GM19238 (cell line): ENCODE results near the gene KCNH2.

Experiments
- DNase-seq: peaks from one replicate; pipeline ENCODE4 v3.0.0; 2011; ENCODE audit warnings: low spot score; ENCODE audit not compliant: insufficient read length

The KCNH2 gene

DNA sequence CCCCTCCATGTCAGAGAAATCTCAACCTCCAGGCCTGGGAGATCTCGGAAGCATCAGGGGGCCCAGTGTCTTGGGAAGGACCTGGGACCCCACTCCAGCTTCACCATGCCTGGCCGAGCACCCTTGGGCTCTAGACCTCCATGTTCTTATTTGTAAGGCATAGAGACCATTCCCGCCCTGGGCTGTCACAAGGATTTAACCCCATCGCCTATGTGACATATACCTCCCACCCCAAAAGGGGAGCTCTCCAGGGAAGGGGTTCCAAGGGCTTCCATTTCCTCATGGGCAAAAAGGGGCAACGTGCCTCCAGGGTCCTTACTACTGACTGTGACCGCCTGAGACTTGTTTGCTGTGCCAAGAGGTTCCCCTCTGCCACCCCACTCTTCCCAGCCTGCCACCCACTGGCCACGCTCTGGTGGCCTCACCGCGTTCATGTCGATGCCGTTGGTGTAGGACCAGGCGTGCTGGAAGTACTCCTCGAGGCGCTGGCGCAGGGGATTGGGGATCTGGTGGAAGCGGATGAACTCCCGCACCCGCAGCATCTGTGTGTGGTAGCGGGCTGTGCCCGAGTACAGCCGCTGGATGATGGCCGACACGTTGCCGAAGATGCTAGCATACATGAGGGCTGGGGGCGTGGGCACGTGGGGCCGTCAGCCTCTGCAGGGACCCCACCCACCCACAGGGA is 27.5 kb downstream of the KCNH2 start:
- no peak for DNase-seq

DNA sequence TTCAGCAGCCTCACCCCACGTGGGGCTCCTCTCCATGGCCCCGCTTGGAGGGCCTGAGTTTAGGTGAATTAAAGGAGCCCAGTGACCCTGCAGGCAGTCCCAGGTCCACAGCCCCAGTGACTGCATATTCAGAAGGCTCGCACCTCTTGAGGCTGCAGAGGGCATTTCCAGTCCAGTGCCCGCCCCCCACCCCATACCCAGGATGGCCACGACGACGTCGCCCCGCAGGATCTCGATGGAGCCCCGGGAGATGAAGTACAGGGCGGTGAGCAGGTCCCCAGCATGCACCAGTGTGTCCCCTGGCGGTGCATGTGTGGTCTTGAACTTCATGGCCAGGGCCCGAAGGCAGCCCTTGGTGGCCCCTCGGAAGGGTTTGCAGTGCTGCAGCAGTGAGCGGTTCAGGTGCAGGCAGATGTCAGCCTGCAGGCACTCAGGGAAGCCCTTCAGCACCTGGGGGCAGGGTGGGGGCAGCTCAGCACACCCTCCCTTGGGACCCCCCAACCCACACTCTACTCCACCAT is 28.1 kb downstream of the KCNH2 start:
- DNase-seq: no peak

DNA sequence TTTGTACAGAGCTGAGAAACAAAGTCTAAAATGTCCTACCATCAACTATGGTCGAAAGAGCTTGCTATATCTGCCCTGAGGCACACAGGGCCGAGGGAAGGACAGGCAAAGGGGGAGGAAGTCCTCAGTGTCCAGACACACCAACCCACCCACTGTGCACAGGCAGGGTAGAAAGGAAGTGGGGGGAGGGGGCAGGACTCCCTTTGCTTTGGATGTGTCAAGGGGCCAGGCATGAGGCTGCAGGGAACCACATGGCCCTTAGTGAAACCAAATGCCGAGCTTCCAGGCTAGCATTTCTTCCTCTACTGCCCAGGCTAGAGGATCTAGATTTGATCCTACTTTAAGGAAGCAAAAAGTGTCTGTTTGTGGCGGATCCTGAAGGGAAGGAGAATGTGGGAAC is 28.6 kb downstream of the KCNH2 start:
- DNase-seq: no peak

DNA sequence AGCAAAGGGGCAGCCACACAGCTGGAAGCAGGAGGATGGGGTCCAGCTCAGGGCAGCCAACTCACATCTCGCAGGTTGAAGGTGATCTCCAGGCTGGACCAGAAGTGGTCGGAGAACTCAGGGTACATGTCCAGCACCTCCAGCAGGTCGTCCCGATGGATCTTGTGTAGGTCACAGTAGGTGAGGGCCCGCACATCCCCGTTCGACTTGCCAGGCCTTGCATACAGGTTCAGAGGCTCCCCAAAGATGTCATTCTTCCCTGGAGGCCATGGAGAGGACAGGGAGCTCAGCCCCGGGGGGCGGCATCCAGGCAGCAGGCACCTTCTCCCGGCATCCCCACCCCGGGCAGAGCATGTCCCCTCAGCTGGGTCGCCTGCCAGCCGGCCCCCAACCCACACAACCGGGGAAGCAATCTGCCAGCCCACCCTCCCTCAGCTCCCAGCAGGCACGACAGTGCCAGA is 29.3 kb downstream of the KCNH2 start:
- DNase-seq: no peak

DNA sequence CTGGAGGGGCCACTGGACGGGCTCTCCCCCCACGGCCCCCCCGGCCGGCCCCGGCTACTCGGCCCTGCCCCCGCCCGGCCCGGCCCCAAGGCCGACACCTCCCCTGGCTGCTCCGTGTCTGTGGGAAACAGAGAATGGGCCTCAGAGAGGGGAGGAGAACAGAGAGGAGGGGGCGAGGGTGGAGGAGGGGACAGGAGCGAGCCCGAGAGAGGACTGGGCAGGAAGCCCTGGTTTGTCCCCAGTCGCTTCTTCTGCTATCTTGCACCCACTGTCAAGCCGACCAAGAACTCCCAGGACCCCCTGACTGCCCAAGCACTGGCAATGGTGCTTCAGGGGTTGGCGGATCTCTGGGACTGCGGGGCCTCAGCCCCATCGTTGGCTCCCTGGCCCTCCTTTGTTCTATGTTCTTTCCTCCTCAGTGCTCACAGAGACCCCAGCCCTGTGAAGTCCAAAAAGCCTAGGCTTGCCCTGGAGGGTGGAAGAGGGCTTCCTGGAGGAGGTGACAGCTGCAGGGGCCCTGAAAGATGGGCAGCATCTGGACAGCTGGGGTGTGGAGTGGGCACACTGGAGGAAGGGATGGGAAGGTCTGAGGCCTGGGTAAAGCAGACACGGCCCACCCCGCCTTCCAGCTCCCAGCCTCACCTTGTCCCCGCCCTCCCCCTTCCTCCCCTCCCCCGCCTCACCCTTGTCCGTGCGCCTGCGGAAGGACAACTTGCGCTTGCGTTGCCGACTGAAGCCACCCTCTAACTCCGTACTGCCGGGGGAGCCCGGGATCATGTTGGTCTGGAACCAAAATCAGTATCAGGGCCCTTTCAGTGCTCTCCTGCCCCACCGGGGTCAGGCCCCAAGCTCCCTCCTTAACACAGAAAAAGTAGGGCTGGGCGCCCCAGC is 30.1 kb downstream of the KCNH2 start:
- no peak for DNase-seq

DNA sequence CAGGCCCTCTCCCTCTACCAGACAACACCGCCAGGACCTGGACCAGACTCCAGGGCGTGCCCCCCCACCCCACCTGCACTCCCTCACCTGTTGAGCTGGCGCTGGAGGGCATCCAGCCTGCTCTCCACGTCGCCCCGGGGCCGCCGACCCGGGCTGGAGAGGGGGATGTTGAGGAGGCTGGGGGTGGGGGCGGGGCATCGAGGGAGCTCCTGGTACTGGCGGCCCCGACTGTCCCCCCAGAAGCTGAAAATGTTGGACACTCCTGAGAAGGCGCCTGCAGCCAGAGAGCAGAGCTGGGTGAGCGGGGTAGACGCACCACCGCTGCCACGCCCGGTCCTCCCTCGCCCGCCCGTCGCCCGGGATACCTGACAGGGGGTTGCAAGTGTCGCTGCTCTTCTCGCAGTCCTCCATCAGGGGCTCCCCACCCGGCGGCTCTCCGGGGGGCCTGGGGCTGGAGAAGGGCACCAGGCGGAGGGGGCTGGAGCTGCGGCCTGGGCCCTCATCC is 30.8 kb downstream of the KCNH2 start:
- DNase-seq: no peak

DNA sequence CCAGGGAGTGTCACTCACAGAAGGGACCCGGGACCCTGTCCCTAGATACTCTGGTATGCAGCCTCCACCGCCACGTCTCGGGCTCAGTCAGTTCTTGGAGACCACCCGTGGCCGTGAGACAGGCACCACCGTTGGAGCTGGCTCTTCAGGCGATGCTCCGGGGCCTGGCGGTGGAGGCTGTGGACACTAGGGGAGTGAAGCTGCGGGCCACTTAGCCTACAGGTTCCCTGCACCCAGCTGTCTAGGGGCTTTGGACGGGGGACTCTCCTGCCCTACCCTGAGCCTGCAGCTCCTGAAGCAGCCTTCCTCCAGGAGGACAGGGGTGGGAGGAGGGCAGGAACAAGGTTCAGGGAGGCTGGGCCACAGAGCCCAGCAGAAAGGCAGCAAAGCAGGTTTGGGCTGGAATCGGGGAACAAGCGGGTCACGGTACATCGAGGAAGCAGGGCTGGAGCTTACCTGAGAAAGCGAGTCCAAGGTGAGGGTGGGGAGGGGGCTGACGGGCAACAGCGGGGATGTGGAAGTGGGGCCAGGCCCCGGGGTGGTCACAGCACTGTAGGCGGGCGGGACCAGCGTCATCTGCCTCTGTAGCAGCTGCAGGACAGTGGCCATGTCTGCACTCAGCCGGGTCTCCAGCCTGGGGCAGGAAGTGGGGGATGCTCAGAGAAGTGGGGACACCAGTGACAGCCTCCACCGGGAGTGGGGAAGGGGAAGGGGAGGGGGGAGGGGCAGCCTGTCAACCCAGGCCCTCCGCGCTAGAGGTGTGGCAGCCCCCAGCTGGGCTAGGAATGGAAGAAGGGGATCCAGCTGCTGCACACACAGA is 31.5 kb downstream of the KCNH2 start:
- DNase-seq: no peak

DNA sequence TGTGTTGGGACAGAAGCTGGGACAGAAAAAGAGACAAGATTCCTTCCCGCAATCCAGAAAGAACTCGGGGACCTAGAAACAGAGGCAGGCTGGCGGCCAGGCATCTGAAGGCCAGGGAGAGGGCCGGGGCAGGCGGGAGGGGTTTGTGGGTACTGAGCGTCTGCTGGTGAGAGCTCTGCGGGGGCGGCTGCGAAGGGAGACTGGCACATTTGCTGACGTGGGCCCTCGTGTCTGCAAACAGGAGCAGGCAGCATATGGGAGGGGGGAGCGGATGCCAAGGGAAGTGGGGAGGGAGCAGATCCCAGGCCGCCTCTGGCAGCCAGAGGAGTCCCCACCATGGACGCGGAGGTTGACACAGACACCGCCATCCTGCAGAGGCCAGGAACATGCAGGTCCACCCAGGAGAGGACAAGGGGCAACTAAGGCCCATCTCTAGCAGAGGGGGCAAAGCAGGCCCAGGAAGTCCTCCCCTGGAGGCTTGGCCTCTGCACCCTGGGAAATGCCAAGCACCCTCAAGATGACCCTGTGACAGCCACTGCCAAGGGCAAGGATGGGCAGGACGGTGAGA is 32.2 kb downstream of the KCNH2 start:
- no peak for DNase-seq

DNA sequence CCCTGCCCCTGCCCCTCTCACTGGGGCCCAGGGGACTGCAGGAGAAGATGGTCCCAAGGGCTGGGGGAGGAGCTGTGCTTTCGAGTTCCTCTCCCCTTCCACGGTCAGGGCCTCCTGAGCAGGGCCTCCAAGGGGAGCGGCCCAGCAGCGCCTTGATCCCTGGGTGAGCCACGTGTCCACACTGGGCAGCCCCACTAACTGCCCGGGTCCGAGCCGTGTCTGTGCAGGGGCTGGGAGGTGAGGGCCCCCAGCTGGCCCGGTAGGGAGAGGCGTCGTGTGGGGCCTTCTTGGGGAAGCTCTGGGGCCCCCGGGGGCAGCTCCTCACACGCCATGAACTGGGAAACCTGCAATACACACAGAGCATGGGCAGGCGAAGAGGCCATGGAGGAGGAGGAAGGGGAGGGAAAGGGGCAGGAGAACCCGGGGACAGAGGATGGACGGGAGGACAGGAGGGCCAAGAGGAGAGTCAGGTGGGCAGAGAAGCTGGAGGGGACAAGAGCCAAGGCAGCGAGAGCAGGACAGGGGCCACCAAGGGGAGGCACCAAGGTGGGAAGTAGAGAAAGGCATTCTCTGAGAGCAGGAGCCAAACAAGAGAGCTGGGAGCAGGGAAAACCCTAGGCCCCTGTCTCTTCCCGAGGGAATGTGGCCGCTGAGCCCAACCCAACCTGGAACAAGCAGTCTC is 32.8 kb downstream of the KCNH2 start:
- no peak for DNase-seq

DNA sequence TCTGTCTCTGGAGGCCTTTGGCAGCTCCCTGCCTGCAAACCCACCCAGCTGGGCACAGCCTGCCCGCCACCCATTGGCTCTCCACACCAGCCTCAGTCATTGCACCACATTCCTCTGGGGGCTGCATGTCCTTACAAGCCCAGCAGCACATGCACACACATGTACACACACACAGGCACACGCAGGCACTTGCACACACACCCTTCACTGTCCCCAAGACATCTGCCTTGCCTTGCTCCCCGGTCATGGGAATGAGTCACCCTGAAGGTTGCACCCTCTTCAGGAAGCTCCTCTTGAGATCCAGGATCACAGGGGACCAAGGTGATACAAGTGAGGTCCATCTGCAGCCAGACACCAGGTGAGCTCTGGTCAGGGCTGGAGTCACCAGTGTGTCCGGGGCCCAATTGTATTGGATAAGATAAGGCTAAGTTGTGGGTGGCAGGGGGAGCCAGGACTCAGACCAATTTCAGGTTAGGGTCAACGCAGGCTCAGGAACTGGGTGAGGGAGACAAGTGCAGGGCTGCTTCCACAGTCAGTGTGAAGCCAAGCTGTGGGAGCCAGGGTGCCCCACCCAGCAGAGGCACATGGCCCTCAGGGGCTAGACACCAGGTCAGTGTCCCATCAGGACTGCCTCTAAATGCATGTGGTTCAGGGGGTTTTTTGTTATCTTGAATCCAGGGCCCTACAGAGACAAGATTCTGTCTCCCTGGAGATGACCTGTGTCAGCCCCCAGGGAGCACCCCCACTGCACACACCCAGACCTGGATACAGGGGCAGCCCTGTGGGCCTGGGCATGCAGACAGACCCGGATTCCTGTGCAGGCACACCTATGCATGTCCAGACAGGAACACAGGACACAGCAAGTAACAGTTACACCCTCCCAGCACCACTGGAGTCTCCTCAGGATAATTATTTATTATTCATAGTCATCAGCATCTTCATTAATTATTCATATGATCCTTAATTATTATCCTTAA is 33.8 kb downstream of the KCNH2 start:
- DNase-seq: no peak

DNA sequence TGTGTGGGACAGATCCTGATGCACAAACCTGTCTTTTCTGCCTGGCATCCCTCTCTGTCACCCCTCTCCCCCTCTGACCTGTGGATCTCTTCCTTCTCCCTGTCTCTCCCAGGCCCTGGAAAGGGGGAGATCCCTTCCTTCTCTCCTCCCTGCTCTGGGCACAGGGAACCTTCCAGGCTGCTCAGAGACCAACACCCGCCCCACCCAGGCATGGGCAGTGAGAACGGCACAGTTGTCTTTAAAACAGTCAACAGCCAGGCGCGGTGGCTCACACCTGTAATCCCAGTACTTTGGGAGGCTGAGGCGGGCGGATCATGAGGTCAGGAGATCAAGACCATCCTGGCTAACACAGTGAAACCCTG is 34.7 kb downstream of the KCNH2 start:
- DNase-seq: no peak

DNA sequence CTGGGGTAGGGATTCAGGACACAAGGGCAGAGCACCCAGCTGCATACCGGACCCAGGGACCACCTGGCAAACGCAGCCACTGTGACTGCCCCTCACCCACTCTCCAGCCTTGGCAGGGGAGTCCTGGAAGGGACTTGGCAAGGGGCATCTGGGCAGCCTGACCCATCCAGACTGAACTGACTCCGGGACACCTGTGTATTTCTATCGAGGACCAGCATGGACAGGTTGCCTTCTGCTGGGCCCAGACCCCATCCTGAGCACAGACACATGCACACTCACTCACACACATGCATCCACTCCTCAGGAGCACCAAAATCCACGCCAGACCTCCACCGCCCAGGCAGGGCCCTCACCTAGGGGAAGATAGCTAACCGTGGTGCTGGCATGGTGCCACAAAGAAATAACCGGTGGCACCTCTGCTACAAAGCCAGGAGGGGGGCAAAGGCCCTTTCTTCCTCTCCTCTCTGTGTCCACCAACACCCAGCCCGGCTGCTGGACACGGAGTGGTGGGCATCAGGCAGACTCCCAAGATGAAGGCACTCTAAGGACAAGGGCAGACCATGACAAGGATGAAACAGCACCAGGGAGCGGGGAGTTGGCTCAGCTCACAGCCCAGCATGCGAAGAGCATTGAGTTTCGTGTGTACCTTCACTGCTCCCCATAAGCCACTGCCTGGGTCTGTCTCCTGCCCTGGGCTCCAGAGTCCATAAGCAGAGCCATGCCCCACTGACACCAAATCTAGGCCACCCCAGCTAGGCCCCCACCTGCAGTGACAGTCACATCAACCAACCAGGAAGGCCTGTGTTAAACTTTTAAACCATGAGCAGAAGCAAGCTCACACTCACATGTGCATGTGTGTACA is 35.3 kb downstream of the KCNH2 start:
- DNase-seq: no peak

DNA sequence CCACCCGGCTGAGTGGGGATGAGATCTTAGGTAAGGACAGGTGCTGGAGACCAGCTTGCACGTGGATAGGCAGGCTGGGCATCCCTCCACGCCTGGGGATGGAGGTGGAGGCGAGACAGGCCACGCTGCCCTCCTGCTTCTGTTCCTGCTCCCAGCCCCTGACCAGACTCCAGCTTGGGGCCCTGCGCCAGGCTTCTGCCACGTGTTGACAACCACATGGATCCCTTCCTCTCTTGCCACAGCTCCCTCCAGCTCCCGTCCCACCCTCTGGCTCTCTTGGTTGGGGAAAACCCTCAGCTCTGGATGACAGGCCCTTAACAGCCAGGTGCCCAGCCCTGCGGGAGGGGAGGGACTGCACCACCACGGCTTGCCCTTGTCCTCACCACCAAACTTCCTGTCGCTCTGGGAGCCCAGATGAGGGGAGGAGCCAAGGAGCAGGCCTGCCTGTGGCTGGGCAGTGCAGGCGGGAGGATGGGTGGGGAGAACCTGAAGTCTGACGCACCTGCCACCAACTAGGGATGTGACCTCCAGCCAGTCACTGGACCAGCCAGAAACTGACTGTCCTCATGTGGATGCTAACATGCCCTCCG is 36.0 kb downstream of the KCNH2 start:
- DNase-seq: no peak

DNA sequence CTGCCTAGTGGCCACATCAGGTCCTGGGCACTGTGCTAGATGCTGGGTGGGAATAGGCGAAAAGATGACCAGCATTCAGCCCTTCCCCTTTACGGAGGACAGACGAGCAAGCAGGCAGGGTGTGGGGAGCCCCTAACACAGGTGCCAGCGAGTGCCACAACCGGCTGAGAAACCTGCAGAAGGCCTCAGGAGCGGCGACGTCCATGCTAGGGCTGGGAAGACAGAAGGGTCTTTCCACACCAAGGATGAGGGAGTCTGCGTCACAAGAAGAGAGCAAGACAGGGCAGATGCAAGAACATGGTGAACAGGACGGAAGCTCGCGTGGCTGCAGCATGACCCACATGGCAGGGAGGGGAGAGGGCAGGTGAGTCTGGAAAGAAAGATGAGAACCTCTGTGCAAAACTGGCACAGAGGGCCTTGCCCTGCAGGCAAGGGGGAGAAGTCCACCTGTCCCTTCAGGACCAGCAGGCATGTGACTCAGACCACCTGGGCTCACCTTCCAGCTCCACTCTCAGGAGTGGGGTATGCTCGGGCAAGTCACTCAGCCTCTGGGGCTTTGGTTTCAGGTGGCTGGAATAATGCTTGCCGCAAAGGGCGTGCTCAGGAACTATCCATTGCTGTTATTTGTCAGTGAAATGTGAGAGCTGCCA is 36.6 kb downstream of the KCNH2 start:
- DNase-seq: no peak

DNA sequence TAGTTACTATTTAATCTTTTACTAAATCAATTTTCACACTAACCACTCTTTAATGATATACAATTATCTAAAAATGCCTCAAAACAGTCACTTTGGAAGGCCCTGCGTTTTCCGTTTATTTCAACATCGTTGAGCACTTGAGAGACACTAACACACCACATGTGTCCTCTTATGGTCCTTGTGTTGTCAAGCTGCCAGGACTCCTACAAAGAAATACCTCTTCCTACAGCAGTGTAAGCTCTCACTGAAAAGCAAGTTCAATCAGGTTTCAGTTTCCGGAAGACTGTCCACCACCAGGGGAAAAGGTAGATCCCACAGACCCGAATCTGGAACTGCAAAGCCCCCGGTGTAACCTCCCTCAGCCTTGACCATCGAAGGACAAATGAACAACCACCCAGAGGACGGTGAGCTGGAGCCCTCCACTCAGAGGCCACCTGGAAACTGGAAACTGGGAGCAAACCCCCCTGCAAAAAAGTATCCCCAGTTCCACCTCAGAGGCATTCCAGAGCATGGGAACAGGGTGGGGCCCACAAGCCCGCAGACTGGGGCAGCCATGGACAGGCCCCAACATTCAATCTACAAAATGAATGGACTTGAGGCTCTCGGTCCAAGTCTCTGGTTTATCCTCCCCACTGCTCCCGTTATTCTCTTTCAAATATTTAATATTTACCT is 37.6 kb downstream of the KCNH2 start:
- DNase-seq: no peak

DNA sequence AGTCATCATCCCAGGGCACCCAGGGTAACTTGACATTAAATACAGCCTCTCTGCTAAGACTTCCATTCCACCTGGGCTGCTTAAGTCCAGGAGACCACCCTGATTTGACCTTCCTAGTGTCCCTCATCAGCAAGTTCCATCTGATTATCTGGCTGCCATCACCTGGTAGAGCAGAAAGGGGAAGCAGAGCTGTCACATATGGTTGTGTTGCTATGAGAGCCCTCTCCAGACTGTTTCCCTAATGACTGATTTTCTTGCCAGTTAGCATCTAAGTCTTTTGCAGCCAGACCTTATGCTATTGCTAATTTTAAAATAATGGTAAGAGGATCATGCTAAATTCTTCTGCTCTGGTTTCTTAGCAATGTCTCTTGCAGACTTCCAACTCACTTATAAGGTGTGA is 38.7 kb downstream of the KCNH2 start:
- DNase-seq: no peak

DNA sequence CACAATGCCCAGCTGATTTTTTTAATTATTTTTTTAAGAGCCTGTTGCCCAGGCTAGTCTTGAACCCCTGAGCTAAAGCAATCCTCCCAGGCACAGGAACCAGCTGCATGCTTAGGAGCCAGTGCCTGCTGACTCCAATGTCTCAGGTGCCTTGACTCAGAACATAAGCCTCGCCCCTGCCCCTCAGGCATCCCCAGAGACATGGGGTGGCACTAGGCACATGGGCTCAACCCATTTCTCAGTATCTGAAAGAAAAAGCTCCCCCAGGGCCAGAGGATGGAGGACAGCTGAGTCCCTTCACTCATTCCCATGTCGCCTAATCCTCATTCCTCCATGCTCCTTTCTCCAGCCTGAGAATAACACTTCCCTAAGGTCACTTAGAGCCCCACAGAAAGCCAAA is 39.1 kb downstream of the KCNH2 start:
- no peak for DNase-seq
